Ovary (tissue), 9 donors: ENCODE data around the gene CCDC157. TPM values are rescaled to one million over a fixed set of nuclear protein-coding genes. Genes with fewer than 3 reads are reported as not detected.

ENCODE experiments used
- DNase-seq, 5 donors: peaks; one replicate each; pipeline ENCODE4 v3.0.0-alpha.2; 2019 to 2020
- H3K27ac ChIP-seq, 2 donors: fragments of 200-600 bp; one replicate each; pipeline versions ENCODE4 v1.5.1 to v1.8.0; 2019 to 2022
- H3K27me3 ChIP-seq: fragments of 200-600 bp; one replicate; pipeline ENCODE4 v1.8.0; 2022
- H3K36me3 ChIP-seq: fragments of 200-600 bp; sonication (generic); one replicate; pipeline ENCODE4 v1.5.1; 2019
- H3K4me1 ChIP-seq: one replicate; pipeline ENCODE4 v1.8.1; 2013; ENCODE audit warnings: mild to moderate bottlenecking, moderate library complexity; ENCODE audit not compliant: insufficient read depth
- H3K4me3 ChIP-seq: fragments of 200-600 bp; sonication (generic); one replicate; pipeline ENCODE4 v1.5.1; 2017
- H3K9me3 ChIP-seq, 2 donors: fragments of 200-600 bp in 1 of 2; sonication (generic) in 1 of 2; one replicate each; pipeline versions ENCODE4 v1.5.1 to v1.8.1; 2013 to 2019; ENCODE audit warnings: mild to moderate bottlenecking in 1 of 2, moderate library complexity in 1 of 2
- EP300 ChIP-seq: sonication (generic); formaldehyde crosslinking; IDR thresholded peaks from one replicate; pipeline ENCODE4 v1.6.1; 2017; ENCODE audit warnings: antibody characterized with exemption
- POLR2A ChIP-seq: fragments of 450-650 bp; IDR thresholded peaks from one replicate; pipeline ENCODE4 v1.6.1; 2017; ENCODE audit warnings: antibody characterized with exemption, mild to moderate bottlenecking, moderate library complexity
- WGBS, 3 donors: extraction: QIAGEN DNeasy Blood & Tissue Kit in 1 of 3; methylation state at CpG; one replicate each; pipeline versions ENCODE4 v1.1.5 to v1.1.7; 2013 to 2017; 5-methylcytosine and 5-hydroxymethylcytosine counted together
- intact Hi-C, 4 donors: fragments of 100-400 bp; cut with DNase I; formaldehyde crosslinking; loops; one replicate each; pipeline versions ENCODE4 v1.11.0 to v1.15.1; 2022 to 2023
- polyA plus RNA-seq, 2 donors: library from polyadenylated mRNA; stranded (reverse); fragments of 200-250 nt in 1 of 2; fragments of 350-450 nt in 1 of 2; fragmentation: Illumina TruSeq in 1 of 2; extraction: RNeasy Lipid Tissue Mini Kit (QIAGEN cat#74804) in 1 of 2; gene quantifications; one replicate each; pipeline ENCODE4 v1.2.3, GENCODE V29; 2013 to 2014
- total RNA-seq, 7 donors: library from RNA; depleted of rRNA in 2 of 7; stranded (reverse); fragments of >200 nt in 2 of 7; fragmentation: NEBNext Ultra II Directional in 3 of 7; extraction: Animal tissue kit (Norgen Biotek cat#: 25700) in 3 of 7; gene quantifications; one replicate each; pipeline versions ENCODE4 v1.1.0 to v1.2.4, GENCODE V29; 2016 to 2023
- TF ChIP-seq, protein P1 (sequence below), 3 donors: fragments of 450-650 bp in 2 of 3; fragments of 200-600 bp in 1 of 3; IDR thresholded peaks; one replicate each; pipeline versions ENCODE4 v1.5.1 to v1.8.0; 2016 to 2022; ENCODE audit warnings: antibody characterized with exemption in 3 of 3, mild to moderate bottlenecking in 1 of 3
- donor health status: DM: no; HTN: no; CAD: no; lungs with moderate emphysema.
- donor health status: DM: no; HTN: no; CAD: no.
- donor health status: Bipolar disorder and iron deficiency.
- donor health status: DM: yes; HTN: yes; CAD: no.
- donor health status: DM: no; HTN: no; CAD: no.
- donor health status: DM: yes; HTN: yes; CAD: no.

CCDC157 gene
- total and polyA plus RNA-seq, 9 donors: 0.60 to 28.0 (median 2.4) TPM

GRCh38 chr22:30327864-30328345, 28.9 kb upstream of the CCDC157 start:
- H3K27me3 ChIP-seq: no peaks in the 10 kb centered on the region
- intact Hi-C loops: loop anchor here in 1 of 4 donors (2.0 kb wide), 1 partner anchor 29 kb away; the partner anchor contains the start of genes CCDC157 and SF3A1
- no peak for DNase-seq
- TF ChIP-seq POLR2A (no peak), EP300 (no peak)
- TF ChIP-seq, protein P1, sequence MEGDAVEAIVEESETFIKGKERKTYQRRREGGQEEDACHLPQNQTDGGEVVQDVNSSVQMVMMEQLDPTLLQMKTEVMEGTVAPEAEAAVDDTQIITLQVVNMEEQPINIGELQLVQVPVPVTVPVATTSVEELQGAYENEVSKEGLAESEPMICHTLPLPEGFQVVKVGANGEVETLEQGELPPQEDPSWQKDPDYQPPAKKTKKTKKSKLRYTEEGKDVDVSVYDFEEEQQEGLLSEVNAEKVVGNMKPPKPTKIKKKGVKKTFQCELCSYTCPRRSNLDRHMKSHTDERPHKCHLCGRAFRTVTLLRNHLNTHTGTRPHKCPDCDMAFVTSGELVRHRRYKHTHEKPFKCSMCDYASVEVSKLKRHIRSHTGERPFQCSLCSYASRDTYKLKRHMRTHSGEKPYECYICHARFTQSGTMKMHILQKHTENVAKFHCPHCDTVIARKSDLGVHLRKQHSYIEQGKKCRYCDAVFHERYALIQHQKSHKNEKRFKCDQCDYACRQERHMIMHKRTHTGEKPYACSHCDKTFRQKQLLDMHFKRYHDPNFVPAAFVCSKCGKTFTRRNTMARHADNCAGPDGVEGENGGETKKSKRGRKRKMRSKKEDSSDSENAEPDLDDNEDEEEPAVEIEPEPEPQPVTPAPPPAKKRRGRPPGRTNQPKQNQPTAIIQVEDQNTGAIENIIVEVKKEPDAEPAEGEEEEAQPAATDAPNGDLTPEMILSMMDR (IDR thresholded peaks at IDR 0.05): no peak
- no peak overlapping the region for H3K4me3 ChIP-seq
- H3K9me3 ChIP-seq: no peaks in the 10 kb centered on the region
- no peaks in the 10 kb centered on the region for H3K36me3 ChIP-seq
- WGBS, 3 donors: 50 to 65% (median 60%) methylated on average over 5 of the region's 5 CpGs
- H3K4me1 ChIP-seq: peaks cover 18% of the 10 kb centered on the region
- H3K27ac ChIP-seq: peak overlapping the region in 1 of 2 donors; percentile 55

DNA sequence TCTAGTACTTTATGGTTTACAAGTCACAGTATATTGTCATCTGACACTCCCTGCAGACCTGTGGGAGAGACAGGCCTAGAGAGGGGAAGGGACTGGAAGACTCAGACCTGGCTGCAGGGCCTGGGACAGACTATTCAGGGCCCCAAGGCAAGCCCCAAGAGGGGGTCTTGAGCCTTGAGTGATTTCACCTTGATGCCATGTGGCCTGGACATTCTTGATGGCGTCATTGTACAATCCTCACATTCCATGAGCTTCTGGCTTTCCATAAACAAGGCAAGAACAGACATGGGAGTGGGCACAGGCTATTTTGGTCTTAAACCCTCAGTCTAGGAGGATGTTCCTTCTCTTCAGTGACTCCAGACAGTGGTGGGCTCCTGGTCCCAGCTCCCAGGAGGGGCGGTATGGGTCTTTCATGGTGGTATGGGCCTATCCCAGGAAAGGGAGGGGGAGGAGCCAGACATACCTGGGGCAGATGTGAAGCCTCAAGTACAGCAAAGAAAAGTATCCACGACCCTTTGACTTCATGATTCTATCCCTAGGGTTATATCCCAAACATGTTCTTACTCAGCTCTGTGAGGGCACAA, 28.2 kb upstream of the CCDC157 start:
- Histone ChIP-seq H3K9me3 (no peaks in the 10 kb centered on the region), H3K27ac (no peak overlapping the region), H3K4me3 (no peak overlapping the region), H3K27me3 (no peaks in the 10 kb centered on the region), H3K4me1 (peaks cover 18% of the 10 kb centered on the region), H3K36me3 (no peaks in the 10 kb centered on the region)
- TF ChIP-seq, protein P1 (IDR thresholded peaks at IDR 0.05): no peak
- no peak for TF ChIP-seq POLR2A
- no peak for TF ChIP-seq EP300
- no peak for DNase-seq
- intact Hi-C loops: no loop called here
- WGBS, 3 donors: 59 to 70% (median 61%) methylated on average over 3 of the region's 3 CpGs

DNA sequence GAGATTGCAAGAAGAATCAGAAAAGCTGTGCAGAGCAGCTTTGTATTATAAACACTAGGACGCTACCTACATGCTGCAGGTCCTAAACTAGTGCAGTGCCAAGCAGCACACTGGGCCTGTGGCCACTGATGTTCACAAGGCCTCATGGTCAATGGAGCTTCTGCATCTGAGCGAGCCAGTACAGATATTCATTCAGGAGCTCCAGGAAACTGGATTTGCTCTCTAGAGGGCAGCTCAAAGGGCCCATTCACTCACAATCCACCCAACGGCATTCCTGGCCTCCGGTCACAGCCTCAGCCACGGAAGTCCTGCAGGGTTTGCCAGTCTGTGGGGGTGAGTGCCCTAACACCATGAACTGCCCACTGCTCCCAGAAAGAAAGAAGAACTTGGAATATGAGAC, 24.3 kb upstream of the CCDC157 start:
- intact Hi-C loops: no loop called here
- H3K36me3 ChIP-seq: no peaks in the 10 kb centered on the region
- H3K27ac ChIP-seq: no peak overlapping the region

DNA sequence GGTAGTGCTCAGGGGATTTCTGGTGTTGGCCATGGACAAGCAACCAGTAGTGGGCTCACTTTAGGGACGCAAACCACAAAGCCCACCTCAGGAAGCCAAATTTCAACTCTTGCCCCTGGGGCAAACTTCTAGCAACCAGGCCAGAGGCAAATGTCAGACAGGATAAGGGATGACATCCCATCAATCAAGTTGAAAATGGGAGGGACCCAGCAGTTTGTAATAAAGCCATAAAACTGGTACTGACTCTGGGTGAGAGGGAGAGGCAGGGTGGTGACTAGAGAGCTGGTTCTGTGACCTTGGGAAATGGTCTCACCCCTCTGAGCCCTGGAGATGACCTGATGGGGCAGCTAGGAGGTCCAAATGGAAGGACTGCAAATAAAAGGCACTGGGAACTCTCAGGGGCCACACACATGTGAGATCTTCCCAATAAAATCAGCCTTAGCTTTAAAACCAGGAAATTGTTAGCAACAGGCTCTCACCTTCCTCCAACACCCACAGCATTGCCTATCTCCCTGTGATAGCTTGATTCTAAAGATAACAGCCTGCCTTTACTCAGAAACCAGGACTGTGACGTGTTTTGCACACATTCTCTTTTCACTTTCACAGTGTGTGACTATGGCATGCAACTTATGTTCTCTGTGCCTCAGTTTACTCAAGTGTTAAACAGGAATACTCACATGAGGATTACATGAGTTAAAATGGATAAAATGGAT, 23.7 kb upstream of the CCDC157 start:
- Histone ChIP-seq H3K27ac (no peak overlapping the region), H3K9me3 (no peaks in the 10 kb centered on the region), H3K4me1 (no peaks in the 10 kb centered on the region), H3K4me3 (no peak overlapping the region), H3K27me3 (no peaks in the 10 kb centered on the region), H3K36me3 (no peaks in the 10 kb centered on the region)
- DNase-seq: no peak
- intact Hi-C loops: no loop called here
- TF ChIP-seq EP300: no peak
- TF ChIP-seq, protein P1 (IDR thresholded peaks at IDR 0.05): no peak
- WGBS, 3 donors: 89 to 96% (median 91%) methylated on average over 2 of the region's 2 CpGs

More for the DNA sequence above, 24.3 kb upstream of the CCDC157 start:
- H3K4me3 ChIP-seq: no peak overlapping the region
- 67 to 86% (median 72%) methylated on average over 5 of the region's 5 CpGs for WGBS, 3 donors
- DNase-seq: no peak
- TF ChIP-seq POLR2A (no peak), EP300 (no peak)
- TF ChIP-seq, protein P1 (IDR thresholded peaks at IDR 0.05): no peak
- no peaks in the 10 kb centered on the region for H3K9me3 ChIP-seq
- H3K4me1 ChIP-seq: no peaks in the 10 kb centered on the region
- H3K27me3 ChIP-seq: no peaks in the 10 kb centered on the region
